HG03378 (cell line): ENCODE data around the gene FFAR3.
A peak's percentile ranks its signal among the peaks of the same experiment; 100 is the strongest.
"Not testable (repeated sequence)": the region's sequence is repeated elsewhere in the genome, so short reads cannot be mapped to it uniquely, and the experiment has no call there.

Source experiments
- ATAC-seq: cut with Tn5 transposase; IDR thresholded peaks from one replicate; pipeline ENCODE4 v1.9.1; 2021; ENCODE audit warnings: mild to moderate bottlenecking, moderate library complexity; ENCODE audit not compliant: unreplicated experiment

Gene FFAR3

DNA sequence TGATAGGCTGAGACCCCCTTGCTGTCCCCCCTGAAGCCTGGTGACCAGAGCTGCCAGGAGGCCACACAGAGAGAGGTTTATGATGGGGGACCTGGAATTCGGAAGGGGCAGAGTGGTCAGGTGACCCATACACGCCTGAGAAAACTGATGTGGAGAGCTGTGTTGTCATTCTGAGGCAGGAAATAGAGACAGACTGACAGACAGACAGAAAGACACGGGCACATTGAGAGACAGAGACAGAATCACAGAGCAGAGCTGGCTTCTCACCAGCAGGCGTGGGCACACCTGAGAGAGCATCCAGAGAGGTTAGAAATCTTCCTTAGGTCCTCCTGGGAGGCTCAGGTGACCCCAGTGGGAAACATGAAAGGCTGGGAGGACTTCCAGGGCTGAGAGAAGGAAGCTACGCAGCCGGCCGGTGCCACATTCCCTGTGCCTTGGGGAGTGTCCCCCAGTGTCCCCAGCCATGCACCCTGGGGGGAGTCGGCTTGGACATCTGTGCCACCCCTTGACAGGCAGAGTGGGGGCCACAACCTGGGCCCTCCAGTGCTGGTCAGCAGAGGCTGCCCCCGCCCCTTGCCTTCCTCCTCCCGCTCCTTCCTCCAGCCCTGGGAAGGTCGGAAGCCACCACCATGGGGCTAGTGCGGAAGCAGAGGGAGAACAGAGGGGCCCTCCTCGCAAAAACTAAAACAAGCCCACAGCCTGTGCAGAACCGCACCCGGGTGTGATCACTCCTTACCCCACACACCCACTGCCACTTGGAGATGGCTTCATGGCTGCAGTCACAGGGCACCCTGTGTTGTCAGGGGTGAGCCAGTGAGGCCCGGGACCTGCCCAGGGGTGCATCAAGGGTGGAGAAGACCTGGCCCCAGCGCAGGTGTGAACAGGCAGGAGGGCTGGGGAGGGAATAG lies 8.4 kb upstream of the FFAR3 start:
- no peak for ATAC-seq

- no peak for ATAC-seq
Observed at GRCh38 chr19:35350591-35350990, 7.7 kb upstream of the FFAR3 start.

DNA sequence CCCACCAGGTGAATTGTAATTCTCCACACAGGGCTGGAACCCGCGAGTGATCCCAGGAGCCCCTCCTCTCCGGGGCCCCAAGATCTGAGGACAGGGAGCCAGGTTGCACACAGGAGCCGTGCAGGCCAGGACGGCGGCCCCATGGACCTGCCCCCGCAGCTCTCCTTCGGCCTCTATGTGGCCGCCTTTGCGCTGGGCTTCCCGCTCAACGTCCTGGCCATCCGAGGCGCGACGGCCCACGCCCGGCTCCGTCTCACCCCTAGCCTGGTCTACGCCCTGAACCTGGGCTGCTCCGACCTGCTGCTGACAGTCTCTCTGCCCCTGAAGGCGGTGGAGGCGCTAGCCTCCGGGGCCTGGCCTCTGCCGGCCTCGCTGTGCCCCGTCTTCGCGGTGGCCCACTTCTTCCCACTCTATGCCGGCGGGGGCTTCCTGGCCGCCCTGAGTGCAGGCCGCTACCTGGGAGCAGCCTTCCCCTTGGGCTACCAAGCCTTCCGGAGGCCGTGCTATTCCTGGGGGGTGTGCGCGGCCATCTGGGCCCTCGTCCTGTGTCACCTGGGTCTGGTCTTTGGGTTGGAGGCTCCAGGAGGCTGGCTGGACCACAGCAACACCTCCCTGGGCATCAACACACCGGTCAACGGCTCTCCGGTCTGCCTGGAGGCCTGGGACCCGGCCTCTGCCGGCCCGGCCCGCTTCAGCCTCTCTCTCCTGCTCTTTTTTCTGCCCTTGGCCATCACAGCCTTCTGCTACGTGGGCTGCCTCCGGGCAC lies 6.7 kb upstream of the FFAR3 start:
- ATAC-seq, result no peak

GRCh38 chr19:35352177-35352447 lies 6.1 kb upstream of the FFAR3 start:
- no peak for ATAC-seq

- peak; percentile 41 for ATAC-seq
Observed at GRCh38 chr19:35352448-35353304, 5.6 kb upstream of the FFAR3 start.

- no peak for ATAC-seq
Observed at GRCh38 chr19:35353635-35354034, 4.6 kb upstream of the FFAR3 start.

GRCh38 chr19:35354898-35355297 lies 3.4 kb upstream of the FFAR3 start:
- no peak for ATAC-seq

- no peak for ATAC-seq
Observed at GRCh38 chr19:35355791-35356460, 2.3 kb upstream of the FFAR3 start.

DNA sequence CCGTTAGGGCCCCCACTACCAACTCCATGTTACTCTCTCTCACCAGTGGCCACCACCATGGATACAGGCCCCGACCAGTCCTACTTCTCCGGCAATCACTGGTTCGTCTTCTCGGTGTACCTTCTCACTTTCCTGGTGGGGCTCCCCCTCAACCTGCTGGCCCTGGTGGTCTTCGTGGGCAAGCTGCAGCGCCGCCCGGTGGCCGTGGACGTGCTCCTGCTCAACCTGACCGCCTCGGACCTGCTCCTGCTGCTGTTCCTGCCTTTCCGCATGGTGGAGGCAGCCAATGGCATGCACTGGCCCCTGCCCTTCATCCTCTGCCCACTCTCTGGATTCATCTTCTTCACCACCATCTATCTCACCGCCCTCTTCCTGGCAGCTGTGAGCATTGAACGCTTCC lies 574 bp downstream of the FFAR3 start:
- not testable (repeated sequence) for ATAC-seq

GRCh38 chr19:35359395-35359794 lies 1.1 kb downstream of the FFAR3 start:
- not testable (repeated sequence) for ATAC-seq

GRCh38 chr19:35360081-35360480 lies 1.8 kb downstream of the FFAR3 start:
- ATAC-seq, result not testable (repeated sequence)

DNA sequence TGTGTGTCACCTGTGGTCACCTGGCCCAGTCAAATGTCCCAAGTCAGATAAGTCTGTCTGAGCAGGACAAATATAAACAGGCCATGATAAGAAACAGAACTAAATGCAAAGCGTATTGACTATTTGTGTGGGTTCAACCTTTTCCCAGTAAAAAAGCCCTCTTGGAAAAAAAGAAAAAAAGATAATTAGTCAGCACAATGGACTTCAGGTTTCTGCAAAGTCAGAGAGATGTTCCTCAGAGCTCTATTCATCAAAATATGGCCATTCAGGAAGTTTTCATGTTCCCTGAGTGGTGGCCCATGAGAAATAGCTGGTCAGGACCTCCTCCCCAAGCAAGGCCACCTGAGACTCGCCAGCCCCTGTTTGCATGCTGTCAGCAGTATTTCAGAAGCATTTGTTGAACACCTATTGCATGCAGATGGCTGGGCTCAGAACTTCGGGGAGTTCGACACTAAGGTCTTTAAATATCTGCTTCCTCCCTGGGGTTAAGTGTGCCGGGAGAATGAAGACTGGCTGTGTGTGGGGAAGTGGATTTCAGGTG lies 2.7 kb downstream of the FFAR3 start:
- no peak for ATAC-seq

GRCh38 chr19:35362261-35363000 lies 4.2 kb downstream of the FFAR3 start:
- no peak for ATAC-seq

GRCh38 chr19:35363001-35363590 lies 4.8 kb downstream of the FFAR3 start:
- ATAC-seq, result no peak

DNA sequence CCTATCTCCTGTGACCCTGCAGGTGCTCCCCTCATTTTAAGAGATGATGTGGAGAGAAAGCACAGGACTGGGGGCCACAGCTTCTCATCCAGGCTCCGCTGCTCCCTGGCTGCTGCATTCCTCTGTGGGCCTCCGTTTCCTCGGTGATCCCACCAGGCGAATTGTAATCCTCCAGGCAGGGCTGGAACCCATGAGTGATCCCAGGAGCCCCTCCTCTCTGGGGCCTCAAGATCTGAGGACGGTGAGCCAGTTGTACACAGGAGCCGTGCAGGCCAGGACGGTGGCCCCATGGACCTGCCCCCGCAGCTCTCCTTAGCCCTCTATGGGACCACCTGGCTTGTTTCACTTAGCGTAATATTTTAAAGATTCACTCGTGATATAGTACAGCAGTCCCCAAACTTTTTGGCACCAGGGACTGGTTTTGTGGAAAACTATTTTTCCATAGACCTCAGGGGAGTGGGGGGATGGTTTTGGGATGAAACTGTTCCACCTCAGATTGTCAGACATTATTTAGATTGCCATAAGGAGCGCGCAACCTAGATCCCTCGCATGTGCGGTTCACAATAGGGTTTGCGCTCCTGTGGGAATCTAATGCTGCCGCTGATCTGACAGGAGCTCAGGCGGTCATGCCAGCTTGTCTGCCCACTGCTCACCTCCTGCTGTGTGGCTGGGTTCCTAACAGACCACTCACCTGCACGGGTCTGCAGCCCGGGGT lies 5.6 kb downstream of the FFAR3 start:
- no peak for ATAC-seq

DNA sequence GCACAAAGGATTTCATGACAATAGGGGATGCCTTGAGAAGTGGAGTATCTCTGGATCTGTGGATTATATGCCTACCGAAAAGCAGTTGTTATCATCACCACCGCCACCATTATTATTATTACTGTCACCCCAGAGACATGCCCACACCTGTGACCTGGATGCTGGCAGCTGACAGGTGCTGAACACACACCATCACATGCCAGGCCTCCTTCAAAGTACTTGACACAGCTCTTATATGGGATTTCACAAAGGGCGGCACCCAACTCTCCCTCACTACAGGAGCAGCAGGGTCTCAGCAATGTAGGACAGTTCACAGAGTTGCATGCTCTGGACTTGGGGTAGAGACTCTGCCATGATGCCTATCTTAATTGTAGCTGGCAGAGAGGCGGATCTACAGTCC lies 7.0 kb downstream of the FFAR3 start:
- no peak for ATAC-seq

- ATAC-seq, result no peak
Observed at GRCh38 chr19:35368378-35368777, 10.1 kb downstream of the FFAR3 start.

- no peak for ATAC-seq
Observed at GRCh38 chr19:35369522-35369921, 11.3 kb downstream of the FFAR3 start.

GRCh38 chr19:35370722-35371121 lies 12.5 kb downstream of the FFAR3 start, which contains the start of gene GPR42:
Gene GPR42 (plus strand): TSS chr19:35371068. CDS start chr19:35371360, 292 bp downstream.
- ATAC-seq, result no peak
